ENCODE results near the gene ISYNA1. TPM values are rescaled to one million over a fixed set of nuclear protein-coding genes. Genes with fewer than 3 reads are reported as not detected.

The ISYNA1 gene
- total RNA-seq, 1 donor from 2014 or later = 278 TPM

DNA sequence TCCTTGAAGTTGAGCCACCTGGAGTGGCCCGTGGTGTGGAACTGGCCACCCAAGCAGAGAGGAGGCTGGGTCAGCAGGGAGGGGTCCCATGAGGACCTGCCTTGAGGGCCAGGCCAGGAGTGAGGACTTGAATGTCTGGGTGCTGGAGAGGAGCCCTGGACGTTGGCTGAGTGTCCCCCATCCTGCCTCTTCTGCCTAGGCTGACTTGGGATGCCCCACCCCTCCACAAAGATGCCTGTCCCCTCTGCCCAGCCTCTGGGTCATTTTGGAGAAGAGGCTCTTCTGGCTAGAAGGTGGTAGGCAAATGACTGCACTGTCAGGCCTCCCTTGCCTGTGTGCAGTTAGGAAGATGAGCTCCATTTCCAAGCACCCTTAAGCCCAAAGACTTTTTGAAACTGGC, 17.0 kb downstream of the ISYNA1 start:
- H3K4me1 Mint-ChIP-seq (ENCODE audit: unreplicated experiment) = peaks cover 48% of the 10 kb centered on the region
- DNase-seq (ENCODE audit: extremely low spot score, unreplicated experiment) = no peak
- peak overlapping the region; percentile 90 for H3K4me3 Mint-ChIP-seq
- H3K36me3 Mint-ChIP-seq = no peaks in the 10 kb centered on the region
- no peaks in the 10 kb centered on the region for H3K27me3 Mint-ChIP-seq
- TF ChIP-seq, protein P1, sequence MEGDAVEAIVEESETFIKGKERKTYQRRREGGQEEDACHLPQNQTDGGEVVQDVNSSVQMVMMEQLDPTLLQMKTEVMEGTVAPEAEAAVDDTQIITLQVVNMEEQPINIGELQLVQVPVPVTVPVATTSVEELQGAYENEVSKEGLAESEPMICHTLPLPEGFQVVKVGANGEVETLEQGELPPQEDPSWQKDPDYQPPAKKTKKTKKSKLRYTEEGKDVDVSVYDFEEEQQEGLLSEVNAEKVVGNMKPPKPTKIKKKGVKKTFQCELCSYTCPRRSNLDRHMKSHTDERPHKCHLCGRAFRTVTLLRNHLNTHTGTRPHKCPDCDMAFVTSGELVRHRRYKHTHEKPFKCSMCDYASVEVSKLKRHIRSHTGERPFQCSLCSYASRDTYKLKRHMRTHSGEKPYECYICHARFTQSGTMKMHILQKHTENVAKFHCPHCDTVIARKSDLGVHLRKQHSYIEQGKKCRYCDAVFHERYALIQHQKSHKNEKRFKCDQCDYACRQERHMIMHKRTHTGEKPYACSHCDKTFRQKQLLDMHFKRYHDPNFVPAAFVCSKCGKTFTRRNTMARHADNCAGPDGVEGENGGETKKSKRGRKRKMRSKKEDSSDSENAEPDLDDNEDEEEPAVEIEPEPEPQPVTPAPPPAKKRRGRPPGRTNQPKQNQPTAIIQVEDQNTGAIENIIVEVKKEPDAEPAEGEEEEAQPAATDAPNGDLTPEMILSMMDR (conservative IDR thresholded peaks at IDR 0.05) = no peak
- H3K27ac Mint-ChIP-seq = peak overlapping the region; percentile 69
- no peaks in the 10 kb centered on the region for H3K9me3 Mint-ChIP-seq

- Mint-ChIP-seq H3K36me3 (no peaks in the 10 kb centered on the region), H3K27ac (peak overlapping the region; percentile 69), H3K4me1 (ENCODE audit: unreplicated experiment) (peaks cover 49% of the 10 kb centered on the region), H3K27me3 (no peaks in the 10 kb centered on the region), H3K4me3 (peak overlapping the region; percentile 90), H3K9me3 (no peaks in the 10 kb centered on the region)
- TF ChIP-seq, protein P1 (conservative IDR thresholded peaks at IDR 0.05) = no peak
- DNase-seq (ENCODE audit: extremely low spot score, unreplicated experiment) = no peak
These were observed 18.1 kb downstream of the ISYNA1 start for GRCh38 chr19:18419699-18420460.

- TF ChIP-seq, protein P1 (conservative IDR thresholded peaks at IDR 0.05) = peak; percentile 67
- peak within 1 kb of the TSS; percentile 90 for H3K4me3 Mint-ChIP-seq
- H3K36me3 Mint-ChIP-seq = no peaks in the 10 kb centered on the region
- peak within 1 kb of the TSS; percentile 94 for H3K27ac Mint-ChIP-seq
- no peaks in the 10 kb centered on the region for H3K27me3 Mint-ChIP-seq
- H3K9me3 Mint-ChIP-seq = no peaks in the 10 kb centered on the region
- DNase-seq (ENCODE audit: extremely low spot score, unreplicated experiment) = no peak
- H3K4me1 Mint-ChIP-seq (ENCODE audit: unreplicated experiment) = peaks cover 49% of the 10 kb centered on the region
These were observed 18.7 kb downstream of the ISYNA1 start, which contains the start of gene SSBP4 for GRCh38 chr19:18419195-18419698. Gene SSBP4, plus strand, starts transcription at chr19:18419398. Its CDS starts 251 bp downstream, at chr19:18419649.

- peak overlapping the region; percentile 94 for H3K27ac Mint-ChIP-seq
These were observed 19.3 kb downstream of the ISYNA1 start for GRCh38 chr19:18418483-18419194.

GRCh38 chr19:18418029-18418482, 19.9 kb downstream of the ISYNA1 start:
- DNase-seq (ENCODE audit: extremely low spot score, unreplicated experiment) = no peak
- TF ChIP-seq, protein P1 (conservative IDR thresholded peaks at IDR 0.05) = no peak
- Mint-ChIP-seq H3K9me3 (no peaks in the 10 kb centered on the region), H3K4me1 (ENCODE audit: unreplicated experiment) (peaks cover 44% of the 10 kb centered on the region), H3K27ac (peak overlapping the region; percentile 94), H3K4me3 (peak overlapping the region; percentile 86), H3K27me3 (no peaks in the 10 kb centered on the region), H3K36me3 (no peaks in the 10 kb centered on the region)

More at GRCh38 chr19:18418483-18419194, 19.3 kb downstream of the ISYNA1 start:
- TF ChIP-seq, protein P1 (conservative IDR thresholded peaks at IDR 0.05) = no peak
- Mint-ChIP-seq H3K4me1 (ENCODE audit: unreplicated experiment) (peaks cover 47% of the 10 kb centered on the region), H3K4me3 (peak overlapping the region; percentile 86), H3K9me3 (no peaks in the 10 kb centered on the region), H3K27me3 (no peaks in the 10 kb centered on the region), H3K36me3 (no peaks in the 10 kb centered on the region)
- DNase-seq (ENCODE audit: extremely low spot score, unreplicated experiment) = no peak
